ENCODE results near the gene ZFPL1. TPM values are rescaled to one million over a fixed set of nuclear protein-coding genes. Genes with fewer than 3 reads are reported as not detected.

ZFPL1 gene
- total and polyA plus RNA-seq, 10 of the 15 experiments (the other 5 are each of a cell fraction or from before 2014, with no cell fraction given) = 2.2 to 37.8 (median 27.0) TPM

DNA sequence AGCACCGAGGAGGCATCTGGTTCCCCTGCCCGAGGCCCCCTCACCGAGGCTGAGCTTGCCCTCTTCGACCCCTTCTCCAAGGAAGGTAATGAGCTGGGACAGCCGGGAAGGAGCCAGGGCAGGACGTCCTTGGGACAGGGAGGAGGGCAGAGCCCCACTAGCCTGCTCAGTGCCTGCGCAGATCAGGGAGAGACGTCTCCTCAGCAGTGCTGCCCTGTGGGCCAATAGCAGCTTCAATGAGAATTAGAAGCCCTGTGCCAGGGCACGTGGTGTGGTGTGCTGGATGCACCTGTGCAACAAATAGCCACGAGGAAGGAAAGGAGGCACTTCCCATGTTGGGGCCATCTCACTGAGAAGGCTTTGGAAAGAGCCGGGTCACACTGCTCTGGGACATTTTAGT, 48.4 kb upstream of the ZFPL1 start:
- 77% methylated on average over 11 of the region's 11 CpGs for WGBS (ENCODE audit: insufficient coverage, insufficient replicate concordance, low lambda C conversion rate, missing lambda C conversion rate)
- Histone ChIP-seq H3K4me3 (no peak overlapping the region), H3K4me2 (ENCODE audit: control insufficient read depth, insufficient read depth) (no peak overlapping the region), H3K4me1 (ENCODE audit: control insufficient read depth, insufficient read depth, low read length) (peaks cover 14% of the 10 kb centered on the region), H3K9ac (ENCODE audit: control insufficient read depth, insufficient read depth, low read length) (no peak overlapping the region), H3K27ac (ENCODE audit: control insufficient read depth, insufficient read depth) (no peak overlapping the region), H3K9me3 (replicated peaks; ENCODE audit: control insufficient read depth, insufficient read depth, low read length) (no peaks in the 10 kb centered on the region), H3K36me3 (ENCODE audit: control insufficient read depth in 2 of 2, insufficient read depth in 2 of 2, low read length in 1 of 2) (peaks cover 0 to 4% of the 10 kb centered on the region in 2 experiments; a peak in 1 of 4 replicates), H3K27me3 (replicated peaks in 1 of 2; ENCODE audit: control insufficient read depth in 2 of 2, insufficient read depth in 2 of 2, low read length in 1 of 2) (no peaks in the 10 kb centered on the region), H2AFZ (ENCODE audit: control insufficient read depth, low read depth, low read length) (no peak overlapping the region), H4K20me1 (ENCODE audit: control insufficient read depth, insufficient read depth) (no peaks in the 10 kb centered on the region), H3K79me2 (ENCODE audit: control insufficient read depth, insufficient read depth, low read length) (no peaks in the 10 kb centered on the region)
- ATAC-seq (no peak), FAIRE-seq (no peak), DNase-seq (ENCODE audit: low read depth, low spot score) (no peak)
- CTCF ChIA-PET = interaction anchor here (0.6 to 1.1 kb wide), 3 partner anchors 23 to 82 kb away, joined by 3 read pairs; partner anchors contain the start of gene ZNHIT2
- intact Hi-C loops (cut with micrococcal nuclease; ENCODE audit: unreplicated experiment) = no loop called here
- SMC1A ChIA-PET (ENCODE audit: uncharacterized antibody, unreplicated experiment) = no interaction called here
- RAD21 ChIA-PET (ENCODE audit: unreplicated experiment) = no interaction called here
- POLR2A ChIA-PET = no interaction called here
- TF ChIP-seq RUNX3 (IDR thresholded peaks at IDR 0.05; ENCODE audit: low read length) (no peak), ZNF217 (IDR thresholded peaks at IDR 0.05) (no peak), SMAD5 (IDR thresholded peaks at IDR 0.05; ENCODE audit: low read depth) (no peak), MEF2B (IDR thresholded peaks at IDR 0.05; ENCODE audit: partially characterized antibody, poor library complexity, severe bottlenecking) (no peak), KAT2A (conservative IDR thresholded peaks at IDR 0.05; ENCODE audit: control insufficient read depth, low read depth, low read length) (no peak), RELA (IDR thresholded peaks at IDR 0.05; ENCODE audit: borderline replicate concordance, partially characterized antibody) (no peak), SP1 (IDR thresholded peaks at IDR 0.05; ENCODE audit: low read depth, low read length) (no peak), CBX3 (IDR thresholded peaks at IDR 0.05; ENCODE audit: borderline replicate concordance, low read depth) (no peak), RCOR1 (conservative IDR thresholded peaks at IDR 0.05; ENCODE audit: low read depth, low read length) (no peak), NFXL1 (IDR thresholded peaks at IDR 0.05; ENCODE audit: borderline replicate concordance) (no peak), IRF4 (IDR thresholded peaks at IDR 0.05; ENCODE audit: low read depth, low read length) (no peak), BRCA1 (IDR thresholded peaks at IDR 0.05; ENCODE audit: low read depth, low read length) (no peak), EGR1 (IDR thresholded peaks at IDR 0.05; ENCODE audit: borderline replicate concordance in 1 of 2, low read depth in 2 of 2, low read length in 2 of 2) (no peak), POU2F2 (IDR thresholded peaks at IDR 0.05; ENCODE audit: borderline replicate concordance, low read depth, low read length) (no peak)
- no TSS peak for BruUV-seq (replicated peaks)
- in situ Hi-C loops (cut with MboI) = no loop called here

Data from GM12878 (cell line).